Trophoblast cell (in vitro differentiated cells and primary cell): ENCODE data around the gene TFB2M.
A peak's percentile ranks its signal among the peaks of the same experiment; 100 is the strongest.

Experiments used
- DNase-seq, 2 donors: peaks; one replicate each; pipeline ENCODE4 v3.0.0-alpha.2; 2016
- H2AFZ ChIP-seq: 2 replicates; pipeline ENCODE4 v1.6.1; 2013; ENCODE audit warnings: low read length, moderate library complexity, mild to moderate bottlenecking; ENCODE audit not compliant: insufficient read depth, poor library complexity
- H2AK5ac ChIP-seq: 2 replicates; pipeline ENCODE4 v1.6.1; 2013; ENCODE audit warnings: mild to moderate bottlenecking, low read length
- H2BK120ac ChIP-seq: 2 replicates; pipeline ENCODE4 v1.6.1; 2013; ENCODE audit warnings: low read length, mild to moderate bottlenecking, moderate library complexity; ENCODE audit not compliant: insufficient read depth, poor library complexity
- H2BK12ac ChIP-seq: 2 replicates; pipeline ENCODE4 v1.6.1; 2013; ENCODE audit warnings: mild to moderate bottlenecking, low read length, moderate library complexity
- H2BK5ac ChIP-seq: 2 replicates; pipeline ENCODE4 v1.6.1; 2013; ENCODE audit warnings: low read length, low read depth, moderate library complexity, mild to moderate bottlenecking; ENCODE audit not compliant: poor library complexity
- H3K14ac ChIP-seq: 2 replicates; pipeline ENCODE4 v1.6.1; 2013; ENCODE audit warnings: mild to moderate bottlenecking, low read length
- H3K18ac ChIP-seq: 2 replicates; pipeline ENCODE4 v1.6.1; 2013; ENCODE audit warnings: mild to moderate bottlenecking, low read length
- H3K23ac ChIP-seq: 2 replicates; pipeline ENCODE4 v1.6.1; 2013; ENCODE audit warnings: low read length
- H3K27ac ChIP-seq: 2 replicates; pipeline ENCODE4 v1.5.1; 2013; ENCODE audit warnings: low read depth, mild to moderate bottlenecking, inconsistent platforms, low read length, moderate library complexity
- H3K27me3 ChIP-seq: 2 replicates; pipeline ENCODE4 v1.6.1; 2013; ENCODE audit warnings: inconsistent platforms, mild to moderate bottlenecking, low read length, moderate library complexity; ENCODE audit not compliant: insufficient read depth
- H3K36me3 ChIP-seq, 2 experiments: 1 replicate in 1 of 2; 2 replicates in 1 of 2; pipeline ENCODE4 v1.6.1; 2013; ENCODE audit warnings: low read length in 2 of 2, mild to moderate bottlenecking in 2 of 2, moderate library complexity in 1 of 2; ENCODE audit not compliant: insufficient read depth in 2 of 2, control insufficient read depth in 1 of 2
- H3K4ac ChIP-seq: 2 replicates; pipeline ENCODE4 v1.6.1; 2013; ENCODE audit warnings: low read depth, mild to moderate bottlenecking, low read length, moderate library complexity
- H3K4me1 ChIP-seq, 2 experiments: 1 replicate in 1 of 2; 2 replicates in 1 of 2; pipeline ENCODE4 v1.6.1; 2013; ENCODE audit warnings: low read length in 2 of 2, mild to moderate bottlenecking in 2 of 2, moderate library complexity in 1 of 2; ENCODE audit not compliant: insufficient read depth in 2 of 2, control insufficient read depth in 1 of 2
- H3K4me2 ChIP-seq: 2 replicates; pipeline ENCODE4 v1.6.1; 2013; ENCODE audit warnings: inconsistent platforms, mild to moderate bottlenecking, low read length, moderate library complexity
- H3K4me3 ChIP-seq: 2 replicates; pipeline ENCODE4 v1.5.1; 2013; ENCODE audit warnings: mild to moderate bottlenecking, low read depth, low read length, inconsistent platforms
- H3K79me1 ChIP-seq: one replicate; pipeline ENCODE4 v1.6.1; 2013; ENCODE audit warnings: low read length
- H3K79me2 ChIP-seq: 2 replicates; pipeline ENCODE4 v1.6.1; 2013; ENCODE audit warnings: low read length, mild to moderate bottlenecking; ENCODE audit not compliant: control insufficient read depth, insufficient read depth, poor library complexity
- H3K9ac ChIP-seq: 2 replicates; pipeline ENCODE4 v1.6.1; 2013; ENCODE audit warnings: mild to moderate bottlenecking, low read length
- H3K9me3 ChIP-seq: 2 replicates; pipeline ENCODE4 v1.6.1; 2013; ENCODE audit warnings: low read depth, mild to moderate bottlenecking, control low read depth, inconsistent platforms, low read length; ENCODE audit not compliant: insufficient read depth
- H4K12ac ChIP-seq: 2 replicates; pipeline ENCODE4 v1.6.1; 2013; ENCODE audit warnings: low read depth, mild to moderate bottlenecking, low read length, moderate library complexity
- H4K8ac ChIP-seq: 2 replicates; pipeline ENCODE4 v1.6.1; 2013; ENCODE audit warnings: low read depth, mild to moderate bottlenecking, low read length, moderate library complexity
- H4K91ac ChIP-seq: one replicate; pipeline ENCODE4 v1.6.1; 2013; ENCODE audit warnings: low read depth, mild to moderate bottlenecking, low read length, moderate library complexity
- WGBS: extraction: QIAGEN DNeasy Blood & Tissue Kit; methylation state at CpG from one replicate; pipeline ENCODE4 v1.1.7; 2013; ENCODE audit warnings: missing lambda C conversion rate; ENCODE audit not compliant: insufficient read length, insufficient coverage; ENCODE audit errors: extremely low coverage; 5-methylcytosine and 5-hydroxymethylcytosine counted together

The TFB2M gene

GRCh38 chr1:246567646-246568235 is 1.7 kb upstream of the TFB2M start:
- H4K8ac ChIP-seq = no peak overlapping the region
- peaks cover 9% of the 10 kb centered on the region for H3K79me1 ChIP-seq
- no peak overlapping the region for H2AK5ac ChIP-seq
- no peak overlapping the region for H2BK5ac ChIP-seq
- H3K27me3 ChIP-seq = no peaks in the 10 kb centered on the region
- no CpG with 5 or more reads among the region's 4 CpGs for WGBS
- H3K9me3 ChIP-seq = no peaks in the 10 kb centered on the region
- no peak overlapping the region for H4K91ac ChIP-seq
- H3K14ac ChIP-seq = no peak overlapping the region
- peaks cover 9% of the 10 kb centered on the region for H3K79me2 ChIP-seq
- no peak overlapping the region for H4K12ac ChIP-seq
- no peak overlapping the region for H2AFZ ChIP-seq
- no peak overlapping the region for H3K4me3 ChIP-seq
- no peak overlapping the region for H3K9ac ChIP-seq
- no peak overlapping the region for H2BK12ac ChIP-seq
- no peak overlapping the region for H2BK120ac ChIP-seq
- no peak overlapping the region for H3K18ac ChIP-seq
- DNase-seq = peak in 1 of 2 donors; percentile 59
- H3K4me2 ChIP-seq = peak overlapping the region; percentile 96
- no peak overlapping the region for H3K4ac ChIP-seq
- H3K23ac ChIP-seq = no peak overlapping the region
- H3K27ac ChIP-seq = no peak overlapping the region
- peaks cover 3 to 4% of the 10 kb centered on the region in 2 experiments for H3K4me1 ChIP-seq
- H3K36me3 ChIP-seq = peaks cover 0 to 5% of the 10 kb centered on the region in 2 experiments

DNA sequence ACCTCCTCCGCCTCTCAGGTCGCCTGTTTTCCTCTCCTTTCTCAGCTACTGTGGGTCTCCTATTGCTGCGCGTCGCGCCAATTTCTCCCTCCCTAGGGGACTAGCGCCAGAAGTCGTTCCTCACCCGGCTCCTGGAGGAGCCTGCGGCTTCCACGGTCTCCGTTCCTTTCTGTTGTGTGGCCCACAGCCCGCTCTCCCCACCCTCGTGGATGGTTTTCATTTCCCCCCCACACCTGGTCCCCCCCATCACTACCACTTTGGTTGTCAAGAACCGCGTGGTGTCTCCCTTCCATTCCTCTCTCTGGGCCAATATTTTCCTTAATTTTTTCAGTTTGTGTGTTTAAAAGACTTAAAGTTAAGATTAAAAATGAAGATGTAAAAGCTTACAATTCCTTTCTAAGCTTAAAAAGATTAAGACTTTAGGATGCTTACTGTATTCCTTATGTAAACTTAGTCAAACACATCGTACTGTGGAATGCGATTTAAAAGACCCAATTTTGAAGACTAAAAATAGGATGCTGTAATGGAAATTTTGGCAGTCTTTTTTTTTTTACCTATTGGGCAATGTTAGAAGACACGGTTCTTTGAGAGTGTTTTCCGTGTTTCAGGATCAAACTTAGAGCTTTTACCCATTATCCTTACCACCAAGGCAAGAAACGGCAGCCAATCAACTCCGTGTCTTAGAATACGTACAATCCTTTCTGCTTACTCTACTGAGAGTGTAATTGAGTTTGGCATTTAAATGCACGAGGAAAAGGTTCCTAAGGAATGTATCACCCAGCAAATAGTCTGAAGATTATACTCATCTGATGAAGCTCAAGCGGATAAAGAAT is 968 bp upstream of the TFB2M start:
- Histone ChIP-seq H4K91ac (peak overlapping the region; percentile 50), H4K8ac (peak overlapping the region; percentile 87), H3K79me2 (peaks cover 9% of the 10 kb centered on the region), H3K27ac (peak overlapping the region; percentile 75), H3K4me3 (peak overlapping the region; percentile 88), H3K79me1 (peaks cover 9% of the 10 kb centered on the region), H3K23ac (no peak overlapping the region), H3K4me2 (peak overlapping the region; percentile 96), H3K14ac (peak overlapping the region; percentile 77), H3K27me3 (no peaks in the 10 kb centered on the region), H2AFZ (peak overlapping the region; percentile 89), H2AK5ac (no peak overlapping the region), H2BK5ac (peak overlapping the region; percentile 34), H3K18ac (peak overlapping the region; percentile 67), H3K36me3 (peaks cover 0 to 8% of the 10 kb centered on the region in 2 experiments), H3K4ac (peak overlapping the region; percentile 65), H3K4me1 (peaks cover 3 to 4% of the 10 kb centered on the region in 2 experiments), H2BK12ac (peak overlapping the region; percentile 10), H3K9me3 (no peaks in the 10 kb centered on the region), H3K9ac (peak overlapping the region; percentile 89), H4K12ac (peak overlapping the region; percentile 68), H2BK120ac (peak overlapping the region; percentile 25)
- no CpG with 5 or more reads among the region's 25 CpGs for WGBS
- DNase-seq = peak; percentile 59 to 88

GRCh38 chr1:246565751-246566127 is 322 bp downstream of the TFB2M start:
- Histone ChIP-seq H3K27me3 (no peaks in the 10 kb centered on the region), H3K4me1 (peaks cover 3 to 4% of the 10 kb centered on the region in 2 experiments), H3K18ac (no peak overlapping the region), H3K23ac (no peak overlapping the region), H2AFZ (peak overlapping the region; percentile 64), H4K8ac (peak overlapping the region; percentile 84), H2AK5ac (no peak overlapping the region), H4K12ac (peak overlapping the region; percentile 66), H3K14ac (peak overlapping the region; percentile 51), H2BK12ac (no peak overlapping the region), H3K4me2 (peak overlapping the region; percentile 83), H3K9me3 (no peaks in the 10 kb centered on the region), H2BK5ac (no peak overlapping the region), H3K9ac (peak overlapping the region; percentile 89), H3K4ac (peak overlapping the region; percentile 98), H3K27ac (no peak overlapping the region), H2BK120ac (no peak overlapping the region), H3K79me1 (peaks cover 9% of the 10 kb centered on the region), H4K91ac (no peak overlapping the region), H3K36me3 (peaks cover 0 to 8% of the 10 kb centered on the region in 2 experiments), H3K4me3 (peak overlapping the region; percentile 95), H3K79me2 (peaks cover 9% of the 10 kb centered on the region)
- no CpG with 5 or more reads among the region's 25 CpGs for WGBS
- peak; percentile 26 to 64 for DNase-seq

GRCh38 chr1:246564839-246565750 is 966 bp downstream of the TFB2M start:
- Histone ChIP-seq H2BK5ac (no peak overlapping the region), H3K18ac (peak overlapping the region; percentile 65), H3K79me1 (peaks cover 9% of the 10 kb centered on the region), H3K9ac (peak overlapping the region; percentile 89), H3K4me3 (peak overlapping the region; percentile 95), H3K4me1 (peaks cover 3 to 4% of the 10 kb centered on the region in 2 experiments), H3K14ac (peak overlapping the region; percentile 67), H2AFZ (peak overlapping the region; percentile 64), H3K27ac (no peak overlapping the region), H3K23ac (no peak overlapping the region), H3K9me3 (no peaks in the 10 kb centered on the region), H4K91ac (no peak overlapping the region), H2BK12ac (no peak overlapping the region), H3K27me3 (no peaks in the 10 kb centered on the region), H4K12ac (peak overlapping the region; percentile 66), H3K4me2 (peak overlapping the region; percentile 83), H3K36me3 (peaks cover 3 to 13% of the 10 kb centered on the region in 2 experiments), H2BK120ac (peak overlapping the region; percentile 16), H3K4ac (peak overlapping the region; percentile 98), H4K8ac (peak overlapping the region; percentile 84), H2AK5ac (no peak overlapping the region), H3K79me2 (peaks cover 9% of the 10 kb centered on the region)
- DNase-seq = peak in 1 of 2 donors; percentile 24
- no CpG with 5 or more reads among the region's 33 CpGs for WGBS
